ENCODE results near the gene LST1. TPM values are rescaled to one million over a fixed set of nuclear protein-coding genes. Genes with fewer than 3 reads are reported as not detected.

The LST1 gene
- total RNA-seq, 1 donor = not detected

DNA sequence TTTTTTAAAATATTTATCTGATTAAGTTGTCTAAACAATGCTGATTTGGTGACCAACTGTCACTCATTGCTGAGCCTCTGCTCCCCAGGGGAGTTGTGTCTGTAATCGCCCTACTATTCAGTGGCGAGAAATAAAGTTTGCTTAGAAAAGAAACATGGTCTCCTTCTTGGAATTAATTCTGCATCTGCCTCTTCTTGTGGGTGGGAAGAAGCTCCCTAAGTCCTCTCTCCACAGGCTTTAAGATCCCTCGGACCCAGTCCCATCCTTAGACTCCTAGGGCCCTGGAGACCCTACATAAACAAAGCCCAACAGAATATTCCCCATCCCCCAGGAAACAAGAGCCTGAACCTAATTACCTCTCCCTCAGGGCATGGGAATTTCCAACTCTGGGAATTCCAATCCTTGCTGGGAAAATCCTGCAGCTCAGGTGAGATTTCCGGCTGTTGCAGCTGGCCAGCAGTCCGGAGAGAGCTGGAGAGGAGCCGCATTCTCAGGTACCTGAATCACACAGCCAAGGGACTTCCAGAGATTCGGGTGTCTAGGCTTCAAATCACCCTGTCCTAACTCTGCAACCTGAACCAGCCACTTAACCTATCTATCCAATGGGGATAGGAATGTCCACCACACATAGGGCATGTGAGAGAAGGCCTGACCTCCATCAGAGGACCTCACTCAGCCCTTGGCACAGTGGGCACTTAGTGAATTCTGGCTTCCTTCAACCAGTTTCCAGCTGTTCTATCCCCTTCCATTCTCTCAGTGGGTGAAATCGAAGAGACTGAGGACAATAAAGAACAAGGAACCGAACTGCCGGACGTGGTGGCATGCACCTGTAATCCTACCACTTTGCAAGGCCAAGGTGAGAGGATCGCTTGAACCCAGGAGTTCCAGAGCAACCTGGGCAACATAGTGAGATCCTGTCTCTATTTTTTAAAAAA is 7.6 kb upstream of the LST1 start:
- Histone ChIP-seq H3K79me2 (ENCODE audit: insufficient read depth, low read length) (no peaks in the 10 kb centered on the region), H3K27ac (ENCODE audit: low read depth, low read length) (no peak overlapping the region), H3K4me1 (ENCODE audit: insufficient read depth, low read length) (peaks cover 14% of the 10 kb centered on the region), H3K9me3 (ENCODE audit: low read depth, low read length) (no peaks in the 10 kb centered on the region), H3K4me3 (ENCODE audit: insufficient read depth, low read length) (no peak overlapping the region), H4K20me1 (ENCODE audit: insufficient read depth, low read length) (no peaks in the 10 kb centered on the region), H3K4me2 (ENCODE audit: insufficient read depth, low read length) (no peak overlapping the region), H2AFZ (ENCODE audit: low read length) (no peak overlapping the region), H3K27me3 (ENCODE audit: insufficient read depth, low read length) (no peaks in the 10 kb centered on the region), H3K36me3 (ENCODE audit: insufficient read depth, low read length) (no peaks in the 10 kb centered on the region)
- TF ChIP-seq, protein P1, sequence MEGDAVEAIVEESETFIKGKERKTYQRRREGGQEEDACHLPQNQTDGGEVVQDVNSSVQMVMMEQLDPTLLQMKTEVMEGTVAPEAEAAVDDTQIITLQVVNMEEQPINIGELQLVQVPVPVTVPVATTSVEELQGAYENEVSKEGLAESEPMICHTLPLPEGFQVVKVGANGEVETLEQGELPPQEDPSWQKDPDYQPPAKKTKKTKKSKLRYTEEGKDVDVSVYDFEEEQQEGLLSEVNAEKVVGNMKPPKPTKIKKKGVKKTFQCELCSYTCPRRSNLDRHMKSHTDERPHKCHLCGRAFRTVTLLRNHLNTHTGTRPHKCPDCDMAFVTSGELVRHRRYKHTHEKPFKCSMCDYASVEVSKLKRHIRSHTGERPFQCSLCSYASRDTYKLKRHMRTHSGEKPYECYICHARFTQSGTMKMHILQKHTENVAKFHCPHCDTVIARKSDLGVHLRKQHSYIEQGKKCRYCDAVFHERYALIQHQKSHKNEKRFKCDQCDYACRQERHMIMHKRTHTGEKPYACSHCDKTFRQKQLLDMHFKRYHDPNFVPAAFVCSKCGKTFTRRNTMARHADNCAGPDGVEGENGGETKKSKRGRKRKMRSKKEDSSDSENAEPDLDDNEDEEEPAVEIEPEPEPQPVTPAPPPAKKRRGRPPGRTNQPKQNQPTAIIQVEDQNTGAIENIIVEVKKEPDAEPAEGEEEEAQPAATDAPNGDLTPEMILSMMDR (IDR thresholded peaks at IDR 0.05; ENCODE audit: extremely low read depth, low read depth, low read length) = no peak
- DNase-seq (ENCODE audit: insufficient read length, low spot score, missing footprints) = no peak

DNA sequence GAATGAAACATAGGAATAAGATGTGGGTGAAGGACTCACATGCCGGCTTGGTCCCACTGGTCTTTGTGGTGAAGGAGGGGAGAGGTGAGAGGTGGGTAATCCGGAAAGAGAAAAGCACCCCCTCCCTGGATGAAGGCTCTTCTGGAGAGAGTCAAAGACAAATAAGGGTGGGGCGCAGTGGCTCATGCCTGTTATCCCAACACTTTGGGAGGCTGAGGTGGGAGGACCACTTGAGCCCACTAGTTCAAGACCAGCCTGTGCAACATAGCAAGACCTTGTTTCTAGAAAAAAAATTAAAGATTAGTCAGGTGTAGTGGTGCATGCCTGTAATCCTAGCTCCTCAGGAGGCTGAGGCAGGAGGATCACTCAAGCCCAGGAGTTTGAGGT is 7.0 kb upstream of the LST1 start:
- Histone ChIP-seq H2AFZ (ENCODE audit: low read length) (no peak overlapping the region), H3K4me3 (ENCODE audit: insufficient read depth, low read length) (no peak overlapping the region), H3K27ac (ENCODE audit: low read depth, low read length) (no peak overlapping the region), H3K4me1 (ENCODE audit: insufficient read depth, low read length) (peaks cover 14% of the 10 kb centered on the region), H3K9me3 (ENCODE audit: low read depth, low read length) (no peaks in the 10 kb centered on the region), H4K20me1 (ENCODE audit: insufficient read depth, low read length) (no peaks in the 10 kb centered on the region), H3K36me3 (ENCODE audit: insufficient read depth, low read length) (no peaks in the 10 kb centered on the region), H3K4me2 (ENCODE audit: insufficient read depth, low read length) (no peak overlapping the region), H3K27me3 (ENCODE audit: insufficient read depth, low read length) (no peaks in the 10 kb centered on the region), H3K79me2 (ENCODE audit: insufficient read depth, low read length) (no peaks in the 10 kb centered on the region)
- TF ChIP-seq, protein P1 (IDR thresholded peaks at IDR 0.05; ENCODE audit: extremely low read depth, low read depth, low read length) = no peak
- no peak for DNase-seq (ENCODE audit: insufficient read length, low spot score, missing footprints)

DNA sequence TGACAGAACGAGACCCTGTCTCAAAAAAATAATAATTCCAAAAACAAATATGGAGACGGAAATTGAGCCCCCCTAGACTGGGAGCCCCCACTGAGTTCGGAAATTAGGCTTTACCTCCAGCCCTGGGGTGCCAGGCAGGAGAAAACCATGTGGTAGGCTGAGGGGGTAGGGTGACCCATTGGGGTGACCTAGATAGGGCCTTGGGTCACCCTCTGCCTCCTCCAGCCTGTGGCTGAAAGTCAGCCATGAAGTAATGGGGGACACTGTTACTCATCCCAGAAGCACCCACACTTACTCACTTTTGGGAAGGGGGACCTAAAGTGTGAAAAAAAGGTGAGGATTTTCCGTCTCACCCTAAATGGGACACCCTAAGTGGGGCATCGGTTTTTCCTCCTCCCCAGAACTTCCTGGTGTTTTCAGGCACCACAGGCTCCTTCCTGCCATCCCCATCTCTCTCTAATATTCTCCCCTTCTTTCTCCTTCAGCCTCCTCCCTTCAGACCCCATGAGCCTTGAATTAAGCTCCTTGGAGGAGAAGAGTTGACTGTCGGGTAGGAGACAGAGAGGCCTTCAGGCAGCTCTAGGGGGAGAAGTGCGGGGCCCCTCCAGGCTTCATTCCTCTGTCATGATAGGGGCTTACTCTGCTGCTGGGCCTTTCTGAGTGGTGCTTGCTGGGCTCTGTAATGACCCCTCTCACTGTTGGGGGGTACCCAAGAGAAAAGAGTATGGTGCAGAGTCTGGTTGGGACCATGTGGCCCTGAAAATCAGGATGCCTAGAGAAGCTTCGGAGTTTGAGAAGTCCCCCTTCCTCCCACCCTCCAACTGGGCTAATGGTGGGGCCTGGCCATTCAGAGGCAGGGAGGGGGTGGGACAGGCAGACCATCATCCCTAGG is 6.3 kb upstream of the LST1 start:
- H3K9me3 ChIP-seq (ENCODE audit: low read depth, low read length) = no peaks in the 10 kb centered on the region
- H3K36me3 ChIP-seq (ENCODE audit: insufficient read depth, low read length) = no peaks in the 10 kb centered on the region
- TF ChIP-seq, protein P1 (IDR thresholded peaks at IDR 0.05; ENCODE audit: extremely low read depth, low read depth, low read length) = no peak
- peak overlapping the region; percentile 97 for H3K4me2 ChIP-seq (ENCODE audit: insufficient read depth, low read length)
- H3K27me3 ChIP-seq (ENCODE audit: insufficient read depth, low read length) = no peaks in the 10 kb centered on the region
- H3K4me3 ChIP-seq (ENCODE audit: insufficient read depth, low read length) = no peak overlapping the region
- no peak overlapping the region for H3K27ac ChIP-seq (ENCODE audit: low read depth, low read length)
- peaks cover 14% of the 10 kb centered on the region for H3K4me1 ChIP-seq (ENCODE audit: insufficient read depth, low read length)
- no peaks in the 10 kb centered on the region for H3K79me2 ChIP-seq (ENCODE audit: insufficient read depth, low read length)
- H4K20me1 ChIP-seq (ENCODE audit: insufficient read depth, low read length) = no peaks in the 10 kb centered on the region
- no peak for DNase-seq (ENCODE audit: insufficient read length, low spot score, missing footprints)
- peak overlapping the region; percentile 98 for H2AFZ ChIP-seq (ENCODE audit: low read length)

DNA sequence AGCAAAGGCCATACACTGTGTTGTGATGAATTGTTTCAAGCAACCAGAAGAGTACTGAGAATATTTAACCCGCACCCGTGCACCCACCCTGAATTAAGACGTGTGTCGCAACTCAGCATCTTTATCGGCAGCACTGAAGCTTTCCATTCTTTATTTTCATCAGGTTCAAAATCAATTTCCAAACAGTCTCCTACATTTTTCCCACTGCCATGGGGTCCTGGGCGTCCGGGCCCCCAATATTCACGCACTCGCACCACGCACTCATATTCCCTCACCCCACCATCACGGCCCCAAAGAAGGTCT is 5.7 kb upstream of the LST1 start:
- Histone ChIP-seq H3K79me2 (ENCODE audit: insufficient read depth, low read length) (no peaks in the 10 kb centered on the region), H3K9me3 (ENCODE audit: low read depth, low read length) (no peaks in the 10 kb centered on the region), H3K4me3 (ENCODE audit: insufficient read depth, low read length) (peak overlapping the region; percentile 95), H3K27me3 (ENCODE audit: insufficient read depth, low read length) (no peaks in the 10 kb centered on the region), H4K20me1 (ENCODE audit: insufficient read depth, low read length) (no peaks in the 10 kb centered on the region), H3K4me2 (ENCODE audit: insufficient read depth, low read length) (peak overlapping the region; percentile 97), H3K4me1 (ENCODE audit: insufficient read depth, low read length) (peaks cover 12% of the 10 kb centered on the region), H3K36me3 (ENCODE audit: insufficient read depth, low read length) (no peaks in the 10 kb centered on the region), H3K27ac (ENCODE audit: low read depth, low read length) (no peak overlapping the region), H2AFZ (ENCODE audit: low read length) (peak overlapping the region; percentile 98)
- no peak for DNase-seq (ENCODE audit: insufficient read length, low spot score, missing footprints)
- TF ChIP-seq, protein P1 (IDR thresholded peaks at IDR 0.05; ENCODE audit: extremely low read depth, low read depth, low read length) = no peak

All from osteoblast (primary cell).